GM21423 (cell line): Measurements from ENCODE around the gene RAB42.
"Not testable (repeated sequence)": the region's sequence is repeated elsewhere in the genome, so short reads cannot be mapped to it uniquely, and the experiment has no call there.

ENCODE experiments used
- ATAC-seq: cut with Tn5 transposase; IDR thresholded peaks from one replicate; pipeline ENCODE4 v1.9.1; 2021; ENCODE audit warnings: mild to moderate bottlenecking, moderate library complexity; ENCODE audit not compliant: unreplicated experiment

Gene RAB42

GRCh38 chr1:28582248-28582615, 9.8 kb upstream of the RAB42 start:
- ATAC-seq, result no peak

- ATAC-seq, result peak; percentile 44
Observed at GRCh38 chr1:28586585-28587391, 5.3 kb upstream of the RAB42 start.

DNA sequence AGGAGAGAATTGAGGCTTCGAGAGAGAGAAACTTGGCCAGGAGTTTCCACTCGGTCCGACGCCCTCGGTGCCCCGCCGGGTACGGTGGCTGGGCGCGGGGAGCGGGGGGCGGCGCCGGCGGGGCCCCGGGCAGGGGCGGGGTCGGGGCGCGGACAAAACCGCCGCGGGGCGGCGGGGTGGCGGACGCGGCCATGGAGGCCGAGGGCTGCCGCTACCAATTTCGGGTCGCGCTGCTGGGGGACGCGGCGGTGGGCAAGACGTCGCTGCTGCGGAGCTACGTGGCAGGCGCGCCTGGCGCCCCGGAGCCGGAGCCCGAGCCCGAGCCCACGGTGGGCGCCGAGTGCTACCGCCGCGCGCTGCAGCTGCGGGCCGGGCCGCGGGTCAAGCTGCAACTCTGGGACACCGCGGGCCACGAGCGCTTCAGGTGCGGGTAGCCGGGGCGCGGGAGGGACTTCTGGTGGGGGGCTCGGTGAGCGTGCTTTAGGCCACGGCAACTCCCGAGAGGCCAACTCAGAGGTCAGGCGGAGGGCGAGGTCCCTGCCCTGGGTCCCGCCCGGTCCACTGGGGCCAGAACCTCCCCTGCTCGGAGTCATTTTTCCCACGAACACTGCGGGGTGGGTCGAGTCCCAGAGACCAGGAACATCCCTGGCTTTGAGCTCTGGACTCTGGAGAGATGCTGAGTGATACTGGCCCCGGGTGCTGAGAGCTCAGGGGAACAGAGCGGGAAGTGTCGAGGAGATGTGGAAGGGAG, 431 bp downstream of the RAB42 start:
- ATAC-seq, result peak; percentile 51

DNA sequence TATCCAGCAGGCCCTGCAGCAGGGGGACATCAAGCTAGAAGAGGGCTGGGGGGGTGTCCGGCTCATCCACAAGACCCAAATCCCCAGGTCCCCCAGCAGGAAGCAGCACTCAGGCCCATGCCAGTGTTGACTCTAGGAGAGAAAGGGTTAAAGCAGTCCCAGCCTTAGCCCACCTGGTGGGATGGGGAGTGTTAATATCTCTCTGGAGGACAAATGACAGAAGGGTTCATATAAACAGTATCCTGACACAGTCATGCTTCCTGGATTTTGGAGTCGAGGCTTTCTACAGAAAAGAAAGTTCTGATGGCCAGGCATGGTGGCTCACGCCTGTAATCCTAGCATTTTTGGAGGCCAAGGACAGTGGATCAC, 1.9 kb downstream of the RAB42 start:
- ATAC-seq, result not testable (repeated sequence)

DNA sequence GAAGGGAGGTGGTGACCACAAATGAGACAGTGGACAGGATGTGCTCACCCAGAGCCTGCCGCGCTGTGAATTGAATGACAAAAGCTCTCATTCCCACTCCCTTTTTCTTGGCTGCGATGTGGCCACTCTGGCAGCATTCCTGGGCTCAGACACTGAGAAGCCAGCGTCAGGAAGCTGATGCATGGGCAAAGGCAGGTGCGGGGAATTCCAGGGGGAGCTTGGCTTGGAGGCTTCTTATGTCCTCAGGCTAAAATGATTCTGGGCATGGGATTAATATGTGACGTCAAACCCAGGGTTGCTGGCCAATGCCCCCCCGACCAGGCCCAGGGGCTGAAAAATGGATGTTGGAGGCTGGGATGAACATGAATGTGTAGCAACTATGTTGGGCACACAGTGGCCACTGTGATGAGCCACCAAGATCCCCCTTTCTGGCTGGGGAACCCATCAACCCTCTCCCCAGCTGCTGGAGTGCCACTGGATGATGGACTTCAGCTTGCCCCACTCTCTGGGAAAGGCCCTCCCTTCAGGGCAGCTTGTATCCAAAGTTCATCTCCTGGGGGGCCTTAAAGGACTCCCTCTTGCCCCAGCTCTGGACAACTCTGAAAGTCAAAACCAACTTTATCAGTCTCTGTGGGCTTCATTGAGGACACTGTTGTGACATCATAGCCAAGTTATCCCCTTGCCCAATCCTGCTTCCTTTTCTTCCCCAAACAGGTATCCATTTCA, 2.8 kb downstream of the RAB42 start:
- not testable (repeated sequence) for ATAC-seq

DNA sequence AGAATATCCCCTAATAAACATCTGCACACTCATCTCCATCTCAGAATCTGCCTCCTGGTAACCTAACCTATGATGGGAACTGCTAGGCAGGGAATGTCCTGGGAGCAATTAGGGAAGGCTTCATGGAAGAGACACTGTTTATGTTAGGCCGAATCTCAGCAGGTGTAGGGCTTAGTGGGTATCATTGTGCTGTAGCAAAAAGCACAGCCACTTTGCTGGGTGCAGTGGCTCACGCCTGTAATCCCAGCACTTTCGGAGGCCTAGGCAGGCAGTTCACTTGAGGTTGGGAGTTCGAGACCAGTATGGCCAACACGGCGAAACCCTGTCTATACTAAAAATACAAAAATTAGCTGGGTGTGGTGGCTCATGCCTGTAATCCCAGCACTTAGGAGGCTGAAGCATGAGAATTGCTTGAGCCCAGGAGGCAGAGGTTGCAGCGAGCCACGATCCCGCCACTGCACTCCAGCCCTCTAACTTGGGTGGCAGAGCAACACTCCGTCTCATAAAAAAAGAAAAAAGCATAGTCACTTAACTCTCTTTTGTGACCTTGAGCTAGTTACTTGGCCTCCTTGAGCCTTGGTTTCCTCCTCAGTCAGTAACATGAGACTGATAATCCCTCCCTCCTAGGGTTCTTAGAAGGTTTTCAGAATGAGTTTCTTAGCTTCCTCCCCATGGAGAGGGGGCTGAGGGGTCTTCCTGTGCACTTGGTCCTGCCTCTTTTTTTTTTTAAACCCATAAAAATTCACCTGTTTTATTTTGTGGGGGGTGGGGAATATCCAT, 3.5 kb downstream of the RAB42 start:
- ATAC-seq, result no peak

DNA sequence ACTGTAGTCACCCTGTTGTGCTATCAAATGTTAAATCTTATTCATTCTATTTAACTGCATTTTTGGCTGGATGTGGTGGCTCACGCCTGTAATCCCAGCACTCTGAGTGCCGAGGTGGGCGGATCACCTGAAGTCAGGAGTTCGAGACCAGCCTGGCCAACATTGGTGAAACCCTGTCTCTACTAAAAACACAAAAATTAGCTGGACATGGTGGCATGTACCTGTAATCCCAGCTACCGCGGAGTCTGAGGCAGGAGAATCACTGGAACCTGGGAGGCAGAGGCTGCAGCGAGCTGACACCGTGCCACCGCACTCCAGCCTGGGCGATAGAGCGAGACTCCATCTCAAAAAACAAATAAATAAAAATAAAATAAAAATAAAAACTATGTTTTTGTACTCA, 4.2 kb downstream of the RAB42 start:
- ATAC-seq, result not testable (repeated sequence)

DNA sequence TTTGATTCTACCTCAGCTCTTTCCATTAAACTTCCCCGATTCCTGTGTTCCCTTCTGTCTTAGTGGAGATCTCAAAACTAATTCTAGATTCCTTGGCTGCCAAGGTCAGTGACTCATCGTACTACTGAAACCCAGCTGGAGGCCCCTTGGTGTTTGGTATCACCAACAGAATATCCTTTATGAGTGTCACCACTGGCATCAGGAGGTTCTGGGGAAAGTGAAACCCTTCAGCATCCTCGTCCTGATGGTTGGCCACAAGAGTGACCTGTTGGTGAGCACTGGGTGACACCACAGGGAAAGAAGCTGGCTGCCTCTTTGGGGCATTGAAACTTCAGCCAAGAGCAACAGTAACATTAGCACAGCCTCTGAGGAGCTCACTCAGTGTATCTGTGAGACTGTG, 9.6 kb downstream of the RAB42 start:
- no peak for ATAC-seq

- ATAC-seq, result no peak
Observed at GRCh38 chr1:28602536-28603439, 10.7 kb downstream of the RAB42 start.

DNA sequence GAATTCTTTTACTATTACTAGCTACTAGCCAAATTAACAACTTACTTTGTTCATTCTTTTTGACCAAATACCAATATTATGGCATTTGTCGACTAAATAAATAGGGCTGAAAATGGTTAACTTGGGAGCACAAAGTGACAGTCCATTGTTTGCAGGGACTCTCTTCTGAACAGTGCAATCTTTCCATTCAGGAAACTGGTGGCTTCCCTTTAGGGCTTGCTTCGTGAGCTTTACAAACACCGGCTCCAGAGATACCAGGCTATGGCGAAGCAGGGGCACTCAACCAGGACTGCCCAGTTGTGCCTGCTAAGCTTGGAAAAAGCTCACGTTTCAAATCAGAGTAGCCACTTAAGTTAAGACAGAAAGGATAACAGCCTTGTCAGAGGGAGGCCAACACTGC, 12.3 kb downstream of the RAB42 start:
- ATAC-seq, result no peak

DNA sequence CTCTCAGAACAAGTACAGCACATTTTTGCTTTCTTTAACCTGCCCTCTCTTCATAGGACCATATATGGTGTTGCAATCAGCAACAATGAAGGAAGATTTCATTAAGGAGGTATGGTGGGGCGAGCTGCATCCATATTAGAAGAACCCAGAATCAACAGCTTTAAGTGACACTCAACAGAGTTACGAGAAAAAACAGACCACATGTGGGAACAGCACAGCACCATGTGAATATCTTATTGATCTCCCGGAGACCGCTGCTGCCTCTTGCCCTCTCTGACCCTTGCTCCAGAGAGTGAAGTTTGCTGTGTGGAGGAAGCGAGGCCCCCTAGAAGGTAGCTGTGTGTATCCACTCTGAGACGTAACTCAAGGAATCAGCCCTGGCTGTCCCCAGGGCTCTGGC, 12.9 kb downstream of the RAB42 start:
- ATAC-seq, result no peak

DNA sequence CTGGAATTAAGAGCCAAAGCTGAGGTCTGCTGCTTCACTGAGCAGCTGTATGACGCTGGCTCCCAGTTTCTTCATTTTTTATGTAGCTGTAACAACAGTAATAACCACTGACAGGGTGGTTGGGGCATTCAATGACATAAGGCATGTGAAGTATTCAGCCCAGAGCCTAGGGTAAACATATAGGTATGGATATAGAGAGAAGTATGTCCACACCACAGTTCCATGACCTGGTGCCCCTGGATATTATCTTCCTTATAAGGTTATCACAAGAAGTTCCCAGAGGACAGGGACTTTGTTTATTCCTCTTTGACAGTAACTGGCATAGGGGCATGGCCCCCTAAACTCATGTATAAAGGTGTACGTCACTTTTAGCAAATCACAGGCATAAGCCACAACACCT, 14.7 kb downstream of the RAB42 start:
- no peak for ATAC-seq

- no peak for ATAC-seq
Observed at GRCh38 chr1:28613175-28613574, 21.1 kb downstream of the RAB42 start.

GRCh38 chr1:28631713-28632112, 39.6 kb downstream of the RAB42 start:
- no peak for ATAC-seq

- no peak for ATAC-seq
Observed at GRCh38 chr1:28632560-28632959, 40.5 kb downstream of the RAB42 start.

DNA sequence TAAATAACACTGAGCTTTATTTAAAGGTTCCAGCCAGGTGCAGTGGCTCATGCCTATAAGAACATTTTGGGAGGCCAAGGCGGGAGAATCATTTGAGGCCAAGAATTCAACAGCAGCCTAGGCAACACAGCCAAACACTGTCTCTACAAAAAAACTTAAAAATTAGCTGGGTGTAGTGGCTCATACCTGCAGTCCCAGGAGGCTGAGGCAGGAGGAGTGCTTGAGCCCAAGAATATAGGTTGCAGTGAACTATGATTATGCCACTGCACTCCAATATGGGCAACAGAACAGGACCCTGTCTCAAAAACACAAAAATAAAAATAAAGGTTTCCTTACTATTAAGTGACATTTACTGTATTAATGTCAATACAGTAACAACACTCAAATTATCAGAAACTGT, 48.7 kb downstream of the RAB42 start:
- no peak for ATAC-seq

GRCh38 chr1:28642056-28642846, 50.2 kb downstream of the RAB42 start:
- ATAC-seq, result peak; percentile 9

- peak; percentile 81 for ATAC-seq
Observed at GRCh38 chr1:28642847-28643635, 51.0 kb downstream of the RAB42 start, which contains the start of gene TAF12. TAF12 (minus strand) TSS chr1:28643067; CDS start chr1:28622081, 20,986 bp downstream.
